B cell (primary cell): ENCODE data around the gene TAF13. TPM values are rescaled to one million over a fixed set of nuclear protein-coding genes. Genes with fewer than 3 reads are reported as not detected.

Experiments used
- ATAC-seq: fragments of 200-7000 bp; cut with Tn5 transposase; one replicate; pipeline ENCODE4 v1.10.0; 2021; ENCODE audit warnings: low read depth, mild to moderate bottlenecking, moderate number of reproducible peaks, moderate library complexity
- CTCF ChIA-PET: fragments of 350-600 bp; sonication (Branson Sonifier 250); formaldehyde crosslinking; loops from one replicate; lab custom pipeline; 2021; ENCODE audit warnings: antibody characterized with exemption, inconsistent platforms; lab: Charles Lee
- POLR2A ChIA-PET: fragments of 350-600 bp; sonication (Branson Sonifier 250); formaldehyde crosslinking; loops from one replicate; lab custom pipeline; 2021; ENCODE audit warnings: antibody characterized with exemption; lab: Charles Lee
- DNase-seq: peaks from one replicate; pipeline ENCODE4 v3.0.0; 2013
- H2AFZ ChIP-seq: 2 replicates; pipeline ENCODE4 v1.6.1; 2012; ENCODE audit warnings: mild to moderate bottlenecking, low read depth, low read length; ENCODE audit not compliant: insufficient read depth, poor library complexity, severe bottlenecking
- H3K27ac ChIP-seq, 2 donors: 1 replicate in 1 of 2; 2 replicates in 1 of 2; pipeline ENCODE4 v1.5.1; 2012 to 2013; ENCODE audit warnings: low read length in 2 of 2, mild to moderate bottlenecking in 2 of 2, moderate library complexity in 1 of 2
- H3K27me3 ChIP-seq, 4 experiments: fragments of 200-600 bp in 1 of 4; sonication (generic) in 1 of 4; replicated peaks in 1 of 4; 1 replicate in 2 of 4; 2 replicates in 2 of 4; pipeline versions ENCODE4 v1.6.1 to v1.7.0; 2013 to 2016; ENCODE audit warnings: low read length in 3 of 4, mild to moderate bottlenecking in 2 of 4, mixed read lengths in 1 of 4, moderate library complexity in 1 of 4; ENCODE audit not compliant: insufficient read depth in 4 of 4, control insufficient read depth in 3 of 4; ENCODE audit errors: control extremely low read depth in 1 of 4
- H3K36me3 ChIP-seq, 2 experiments: replicated peaks in 1 of 2; 1 replicate in 1 of 2; 2 replicates in 1 of 2; pipeline versions ENCODE4 v1.6.1 to v1.7.1; 2013; ENCODE audit warnings: low read length in 1 of 2; ENCODE audit not compliant: insufficient read depth in 2 of 2, control insufficient read depth in 1 of 2; ENCODE audit errors: control extremely low read depth in 1 of 2, extremely low read depth in 1 of 2
- H3K4me1 ChIP-seq, 2 donors: fragments of 200-600 bp in 1 of 2; sonication (generic) in 1 of 2; 1 replicate in 1 of 2; 2 replicates in 1 of 2; pipeline versions ENCODE4 v1.5.1 to v1.6.1; 2013 to 2017; ENCODE audit warnings: low read length in 2 of 2; ENCODE audit not compliant: control insufficient read depth in 2 of 2, insufficient read depth in 2 of 2
- H3K4me2 ChIP-seq: replicated peaks from 2 replicates; pipeline ENCODE3; 2012; ENCODE audit warnings: mild to moderate bottlenecking, low read depth, low read length; ENCODE audit not compliant: poor library complexity, severe bottlenecking
- H3K4me3 ChIP-seq, 5 experiments: fragments of 200-600 bp in 1 of 5; sonication (generic) in 1 of 5; 1 replicate in 3 of 5; 2 replicates in 2 of 5; pipeline versions ENCODE4 v1.5.1 to v1.7.0; 2011 to 2016; ENCODE audit warnings: low read length in 4 of 5, mild to moderate bottlenecking in 4 of 5, low read depth in 2 of 5, control low read depth in 1 of 5, moderate library complexity in 1 of 5; ENCODE audit not compliant: insufficient read depth in 1 of 5; ENCODE audit errors: control extremely low read depth in 1 of 5, extremely low read depth in 1 of 5
- H3K79me2 ChIP-seq: fragments of 200-600 bp; sonication (generic); one replicate; pipeline ENCODE4 v1.6.0; 2016; ENCODE audit warnings: low read length; ENCODE audit not compliant: control insufficient read depth, insufficient read depth
- H3K9ac ChIP-seq: fragments of 200-600 bp; sonication (generic); 2 replicates; pipeline ENCODE4 v1.6.1; 2017; ENCODE audit warnings: mild to moderate bottlenecking, low read length, moderate library complexity
- H3K9me3 ChIP-seq, 3 donors: one replicate each; pipeline versions ENCODE4 v1.6.1 to v1.7.1; 2013; ENCODE audit warnings: low read length in 2 of 3; ENCODE audit not compliant: control insufficient read depth in 2 of 3, insufficient read depth in 1 of 3; ENCODE audit errors: control extremely low read depth in 1 of 3
- H4K20me1 ChIP-seq: 2 replicates; pipeline ENCODE4 v1.6.0; 2012; ENCODE audit warnings: mild to moderate bottlenecking, low read length; ENCODE audit not compliant: insufficient read depth, control insufficient read depth, poor library complexity, severe bottlenecking
- H3K27ac Mint-ChIP-seq: one replicate; pipeline ENCODE4 v1.8.0; 2021; ENCODE audit warnings: mixed read lengths
- H3K27me3 Mint-ChIP-seq: one replicate; pipeline ENCODE4 v1.8.0; 2021; ENCODE audit warnings: mixed read lengths
- H3K4me1 Mint-ChIP-seq: one replicate; pipeline ENCODE4 v1.8.0; 2021; ENCODE audit warnings: mixed read lengths
- H3K4me3 Mint-ChIP-seq: one replicate; pipeline ENCODE4 v1.8.0; 2021; ENCODE audit warnings: mixed read lengths
- H3K9me3 Mint-ChIP-seq: one replicate; pipeline ENCODE4 v1.8.0; 2022; ENCODE audit warnings: mixed read lengths; ENCODE audit not compliant: insufficient read depth
- CTCF ChIP-seq: fragments of 200-600 bp; IDR thresholded peaks from one replicate; pipeline ENCODE4 v1.8.0; 2022; ENCODE audit warnings: antibody characterized with exemption, mild to moderate bottlenecking
- EZH2 ChIP-seq: IDR thresholded peaks from 2 replicates; pipeline ENCODE4 v1.6.1; 2012; ENCODE audit warnings: borderline replicate concordance, low read depth, mild to moderate bottlenecking, moderate library complexity, low read length; ENCODE audit not compliant: insufficient read depth, poor library complexity, severe bottlenecking
- WGBS: methylation state at CpG from one replicate; pipeline ENCODE4 v1.1.5; 2013; ENCODE audit warnings: missing lambda C conversion rate; ENCODE audit not compliant: insufficient coverage; 5-methylcytosine and 5-hydroxymethylcytosine counted together
- intact Hi-C: fragments of 100-400 bp; cut with micrococcal nuclease; formaldehyde crosslinking; loops from one replicate; pipeline ENCODE4 v1.10.0; 2022
- polyA plus RNA-seq: library from polyadenylated mRNA; depleted of rRNA; stranded (reverse); fragments of >200 nt; gene quantifications from 2 replicates; pipeline ENCODE4 v1.2.3, GENCODE V29; 2012
- total RNA-seq, 2 donors: library from RNA; stranded (reverse); fragments of 120-200 nt in 1 of 2; gene quantifications; 1 replicate in 1 of 2; 2 replicates in 1 of 2; pipeline versions ENCODE4 v1.2.3 to v1.2.4, GENCODE V29; 2013 to 2022

TAF13 gene
- total and polyA plus RNA-seq, 2 donors (not counting 1 experiment from before 2014, with no cell fraction given), result 6.6 to 14.3 TPM

- no peaks in the 10 kb centered on the region for H3K9me3 Mint-ChIP-seq
- no peak for DNase-seq
- no peak overlapping the region for H3K9ac ChIP-seq
- intact Hi-C loops, result no loop called here
- H3K79me2 ChIP-seq, result no peaks in the 10 kb centered on the region
- peaks cover 0 to 14% (median 13%) of the 10 kb centered on the region in 4 experiments for H3K27me3 ChIP-seq
- CTCF ChIA-PET, result no interaction called here
- peaks cover 4% of the 10 kb centered on the region for H3K4me1 Mint-ChIP-seq
- POLR2A ChIA-PET, result no interaction called here
- no peak overlapping the region for H3K4me2 ChIP-seq
- no peak for TF ChIP-seq CTCF
- no peak for TF ChIP-seq EZH2
- H4K20me1 ChIP-seq, result no peaks in the 10 kb centered on the region
- no peaks in the 10 kb centered on the region for H3K36me3 ChIP-seq
- H3K27ac ChIP-seq, result no peak overlapping the region
- no peak overlapping the region for H3K27ac Mint-ChIP-seq
- no peak overlapping the region for H2AFZ ChIP-seq
- H3K4me1 ChIP-seq, result no peaks in the 10 kb centered on the region
- no peak overlapping the region for H3K4me3 ChIP-seq
- H3K4me3 Mint-ChIP-seq, result no peak overlapping the region
- no peak for ATAC-seq
- 80% methylated on average over 1 of the region's 5 CpGs for WGBS
- H3K9me3 ChIP-seq, result no peaks in the 10 kb centered on the region
- peaks cover 23% of the 10 kb centered on the region for H3K27me3 Mint-ChIP-seq
Observed at GRCh38 chr1:109120356-109120755, 44.6 kb upstream of the TAF13 start.

- Mint-ChIP-seq H3K9me3 (no peaks in the 10 kb centered on the region), H3K4me1 (peaks cover 20% of the 10 kb centered on the region), H3K4me3 (no peak overlapping the region), H3K27me3 (peaks cover 37% of the 10 kb centered on the region), H3K27ac (no peak overlapping the region)
- Histone ChIP-seq H3K79me2 (no peaks in the 10 kb centered on the region), H3K27me3 (peaks cover 0 to 23% (median 22%) of the 10 kb centered on the region in 4 experiments), H3K27ac (no peak overlapping the region), H3K9me3 (peaks cover 0 to 4% (median 0%) of the 10 kb centered on the region in 3 donors), H3K36me3 (no peaks in the 10 kb centered on the region), H3K9ac (no peak overlapping the region), H3K4me1 (peaks cover 15 to 16% of the 10 kb centered on the region in 2 donors), H3K4me2 (no peak overlapping the region), H2AFZ (no peak overlapping the region), H4K20me1 (no peaks in the 10 kb centered on the region), H3K4me3 (no peak overlapping the region)
- ChIA-PET CTCF (no interaction called here), POLR2A (no interaction called here)
- WGBS, result 89% methylated on average over 3 of the region's 3 CpGs
- TF ChIP-seq EZH2, result no peak
- TF ChIP-seq CTCF, result no peak
- intact Hi-C loops, result no loop called here
- no peak for DNase-seq
- ATAC-seq, result no peak
Observed at GRCh38 chr1:109118089-109118488, 42.3 kb upstream of the TAF13 start.
